D721Med (cell line): ENCODE results near the gene VEZT.

Experiments
- DNase-seq: peaks from one replicate; pipeline ENCODE4 v3.0.0; 2011; ENCODE audit warnings: low spot score; ENCODE audit not compliant: insufficient read length
- FAIRE-seq: peaks from 2 replicates; lab custom pipeline; 2011; peaks lifted over from hg19 to GRCh38; lab: Jason Lieb, UNC
- TF ChIP-seq, protein P1 (sequence below): IDR thresholded peaks from 2 replicates; pipeline ENCODE4 v1.5.1; 2012; ENCODE audit warnings: mild to moderate bottlenecking, control low read depth; ENCODE audit not compliant: insufficient read depth; ENCODE audit errors: missing control alignments

Gene VEZT

DNA sequence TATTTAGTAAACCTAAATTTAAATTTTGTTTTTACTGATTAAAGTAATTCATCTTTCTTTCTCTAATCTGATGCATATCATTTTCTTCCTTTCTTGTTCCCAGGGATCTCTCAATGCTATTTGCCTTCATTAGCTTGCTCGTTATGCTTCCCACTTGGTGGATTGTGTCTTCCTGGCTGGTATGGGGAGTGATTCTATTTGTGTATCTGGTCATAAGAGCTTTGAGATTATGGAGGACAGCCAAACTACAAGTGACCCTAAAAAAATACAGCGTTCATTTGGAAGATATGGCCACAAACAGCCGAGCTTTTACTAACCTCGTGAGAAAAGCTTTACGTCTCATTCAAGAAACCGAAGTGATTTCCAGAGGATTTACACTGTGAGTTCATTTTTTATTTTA, 48.6 kb downstream of the VEZT start:
- no peak for DNase-seq
- TF ChIP-seq, protein P1, sequence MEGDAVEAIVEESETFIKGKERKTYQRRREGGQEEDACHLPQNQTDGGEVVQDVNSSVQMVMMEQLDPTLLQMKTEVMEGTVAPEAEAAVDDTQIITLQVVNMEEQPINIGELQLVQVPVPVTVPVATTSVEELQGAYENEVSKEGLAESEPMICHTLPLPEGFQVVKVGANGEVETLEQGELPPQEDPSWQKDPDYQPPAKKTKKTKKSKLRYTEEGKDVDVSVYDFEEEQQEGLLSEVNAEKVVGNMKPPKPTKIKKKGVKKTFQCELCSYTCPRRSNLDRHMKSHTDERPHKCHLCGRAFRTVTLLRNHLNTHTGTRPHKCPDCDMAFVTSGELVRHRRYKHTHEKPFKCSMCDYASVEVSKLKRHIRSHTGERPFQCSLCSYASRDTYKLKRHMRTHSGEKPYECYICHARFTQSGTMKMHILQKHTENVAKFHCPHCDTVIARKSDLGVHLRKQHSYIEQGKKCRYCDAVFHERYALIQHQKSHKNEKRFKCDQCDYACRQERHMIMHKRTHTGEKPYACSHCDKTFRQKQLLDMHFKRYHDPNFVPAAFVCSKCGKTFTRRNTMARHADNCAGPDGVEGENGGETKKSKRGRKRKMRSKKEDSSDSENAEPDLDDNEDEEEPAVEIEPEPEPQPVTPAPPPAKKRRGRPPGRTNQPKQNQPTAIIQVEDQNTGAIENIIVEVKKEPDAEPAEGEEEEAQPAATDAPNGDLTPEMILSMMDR = no peak
- no peak for FAIRE-seq

DNA sequence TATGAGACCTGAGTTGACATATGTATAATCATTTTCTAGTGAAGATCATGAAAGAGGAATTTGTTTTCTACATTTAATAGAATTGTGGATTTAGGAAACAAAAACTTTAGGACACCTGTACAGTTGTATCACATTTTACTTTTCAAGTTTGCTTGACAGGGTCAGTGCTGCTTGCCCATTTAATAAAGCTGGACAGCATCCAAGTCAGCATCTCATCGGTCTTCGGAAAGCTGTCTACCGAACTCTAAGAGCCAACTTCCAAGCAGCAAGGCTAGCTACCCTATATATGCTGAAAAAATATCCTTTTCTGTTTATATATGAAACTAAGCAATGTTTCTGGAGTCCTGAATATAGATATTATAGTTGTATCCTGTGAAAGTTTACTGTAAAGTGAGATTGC, 52.3 kb downstream of the VEZT start:
- TF ChIP-seq, protein P1 = no peak
- no peak for FAIRE-seq
- no peak for DNase-seq

DNA sequence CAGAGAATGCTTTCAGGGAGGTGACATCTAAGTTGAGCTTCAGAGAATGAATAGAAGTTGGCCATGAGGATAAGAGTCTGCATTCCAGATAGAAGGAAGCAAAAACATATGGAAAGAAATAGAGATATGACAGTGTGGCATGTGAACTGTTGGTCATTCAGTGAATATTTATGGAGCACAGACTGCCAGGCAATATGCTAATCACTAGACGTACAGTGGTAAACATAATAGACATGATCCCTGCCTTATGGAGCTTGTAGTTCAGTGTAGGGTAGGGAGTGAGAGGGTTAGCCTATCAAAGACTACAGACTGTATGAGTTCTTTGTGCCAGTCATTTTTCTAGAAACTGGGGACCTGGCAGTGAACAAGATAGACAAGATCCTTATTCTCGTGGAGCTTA, 53.9 kb downstream of the VEZT start:
- no peak for FAIRE-seq
- TF ChIP-seq, protein P1 = no peak
- no peak for DNase-seq

DNA sequence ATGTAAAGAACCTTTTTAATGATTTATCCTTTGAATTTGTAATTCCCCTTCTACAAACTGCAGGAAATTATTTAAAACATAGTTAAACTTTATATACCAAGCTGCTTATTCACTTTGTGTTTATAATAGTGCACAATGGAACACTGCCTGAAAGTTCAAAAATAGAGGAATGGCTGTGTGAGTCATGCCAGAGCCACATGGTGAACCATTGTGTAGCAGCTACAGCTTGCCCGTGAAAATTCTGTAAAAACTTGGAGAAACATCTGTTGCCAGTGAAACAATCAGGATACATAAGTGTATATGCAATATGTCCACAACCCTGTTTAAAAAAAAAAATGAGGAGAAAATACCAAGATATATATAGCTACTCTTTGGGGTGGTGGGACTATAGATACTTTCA, 59.5 kb downstream of the VEZT start:
- DNase-seq (no peak), FAIRE-seq (no peak)
- TF ChIP-seq, protein P1 = no peak

DNA sequence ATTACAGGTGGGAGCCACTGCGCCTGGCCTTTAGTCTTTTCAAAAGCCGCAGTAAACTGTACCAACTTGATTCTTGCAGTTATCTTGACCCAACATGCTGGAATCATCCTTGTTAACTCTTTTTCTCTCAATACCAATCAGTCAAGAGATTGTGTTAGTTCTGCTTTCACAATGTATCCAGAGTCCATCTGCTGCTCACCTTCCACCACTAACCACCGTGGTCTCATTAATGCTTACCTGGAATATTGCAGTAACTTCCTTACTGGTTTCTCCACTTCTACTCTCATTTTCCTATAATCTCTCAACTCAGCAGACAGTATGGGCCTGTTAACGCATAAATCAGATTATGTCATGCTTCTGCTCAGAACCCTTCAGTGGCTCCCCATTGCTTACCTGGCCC, 62.2 kb downstream of the VEZT start:
- no peak for FAIRE-seq

GRCh38 chr12:95282266-95282665, 64.7 kb downstream of the VEZT start:
- DNase-seq (no peak), FAIRE-seq (no peak)
- TF ChIP-seq, protein P1 = no peak

More for the DNA sequence above, 62.2 kb downstream of the VEZT start:
- DNase-seq = no peak
- TF ChIP-seq, protein P1 = no peak

DNA sequence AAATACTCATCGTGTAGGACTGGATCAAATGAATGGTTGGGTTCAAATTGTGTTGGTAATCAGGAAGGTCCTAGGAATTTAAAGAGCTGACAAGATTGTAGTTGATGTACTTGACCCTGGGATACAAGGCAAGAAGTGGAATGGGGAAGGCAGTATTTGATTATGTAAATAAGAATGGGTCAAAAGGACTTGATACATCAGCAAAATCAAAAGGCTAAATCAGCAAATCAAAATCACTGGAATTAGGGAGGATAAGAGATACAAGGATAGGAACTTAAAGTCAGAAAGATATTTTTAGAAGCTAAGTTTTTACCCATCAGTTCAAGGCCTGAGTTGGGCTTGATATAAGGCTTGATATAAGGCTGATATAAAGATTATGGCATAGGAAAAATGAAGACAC, 65.8 kb downstream of the VEZT start:
- FAIRE-seq (no peak), DNase-seq (no peak)
- TF ChIP-seq, protein P1 = no peak
